Activated CD4-positive, alpha-beta T cell treated with anti-CD3 and anti-CD28 coated beads, Interleukin-10, Interleukin-2, amounts not matched to agents 100 ng/mL and 50 ng/mL, durations not matched to agents 16 hours and 8 hours (primary cell): ENCODE measurements around the gene SNRPD3.
A peak's percentile ranks its signal among the peaks of the same experiment; 100 is the strongest.
"Not testable (repeated sequence)": the region's sequence is repeated elsewhere in the genome, so short reads cannot be mapped to it uniquely, and the experiment has no call there.

ENCODE experiments used
- DNase-seq: peaks from one replicate; pipeline ENCODE4 v3.0.0-alpha.2; 2020

Gene SNRPD3

DNA sequence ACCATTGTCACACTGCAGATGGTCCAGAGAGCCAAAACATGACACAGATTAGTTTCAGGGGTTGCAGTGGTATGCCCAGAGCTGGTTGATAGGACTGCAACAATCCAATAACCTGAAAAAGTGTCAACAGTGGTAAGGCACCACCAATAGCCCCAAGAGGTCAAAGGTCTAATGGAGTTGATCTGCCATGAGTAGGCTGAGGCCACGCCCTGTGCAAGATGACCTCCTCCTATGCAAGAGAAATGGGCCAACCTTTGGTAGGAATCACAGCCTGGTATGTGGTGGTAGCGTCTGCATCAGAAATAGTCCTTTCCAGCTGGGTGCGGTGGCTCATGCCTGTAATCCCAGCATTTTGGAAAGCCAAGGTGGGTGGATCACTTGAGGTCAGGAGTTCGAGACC is 20.5 kb upstream of the SNRPD3 start:
- DNase-seq: no peak

DNA sequence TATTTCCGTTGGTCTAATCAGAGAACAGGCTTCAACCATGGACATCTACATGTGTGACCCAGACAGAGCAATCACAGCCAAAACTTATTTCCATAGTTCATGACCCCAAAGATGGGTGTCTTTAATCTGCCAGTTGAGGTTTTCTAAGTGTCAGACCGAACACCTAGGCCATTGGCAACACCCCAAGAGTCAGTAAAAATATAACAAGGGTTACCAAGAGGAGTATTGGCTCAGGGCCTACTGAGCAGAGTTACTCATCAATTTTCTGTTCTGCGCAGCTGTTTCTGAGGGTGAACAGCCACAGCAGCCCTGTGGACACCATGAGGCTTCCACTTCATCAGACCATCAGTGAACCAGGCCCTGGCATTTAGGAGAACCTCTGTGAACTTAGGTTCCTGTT is 19.7 kb upstream of the SNRPD3 start:
- DNase-seq: no peak

DNA sequence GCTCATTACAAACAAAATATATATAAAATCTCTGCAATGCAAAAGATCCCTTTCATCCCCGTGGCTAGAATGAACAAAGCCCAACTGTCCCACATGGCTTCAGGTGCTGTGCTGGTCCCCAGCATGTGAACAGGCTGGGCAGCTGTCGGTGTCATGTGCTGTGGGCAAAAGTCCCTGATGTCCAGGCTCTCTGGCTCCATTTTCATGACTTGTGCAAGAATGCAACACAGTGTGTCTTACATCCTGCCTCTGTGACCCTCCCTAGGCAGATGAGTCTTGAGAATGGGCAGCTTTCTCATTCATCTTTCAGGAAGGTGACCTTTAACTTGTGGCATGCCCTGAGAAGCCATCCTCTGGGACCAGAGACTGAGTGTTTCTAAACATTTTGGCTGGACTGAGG is 15.3 kb upstream of the SNRPD3 start:
- no peak for DNase-seq

DNA sequence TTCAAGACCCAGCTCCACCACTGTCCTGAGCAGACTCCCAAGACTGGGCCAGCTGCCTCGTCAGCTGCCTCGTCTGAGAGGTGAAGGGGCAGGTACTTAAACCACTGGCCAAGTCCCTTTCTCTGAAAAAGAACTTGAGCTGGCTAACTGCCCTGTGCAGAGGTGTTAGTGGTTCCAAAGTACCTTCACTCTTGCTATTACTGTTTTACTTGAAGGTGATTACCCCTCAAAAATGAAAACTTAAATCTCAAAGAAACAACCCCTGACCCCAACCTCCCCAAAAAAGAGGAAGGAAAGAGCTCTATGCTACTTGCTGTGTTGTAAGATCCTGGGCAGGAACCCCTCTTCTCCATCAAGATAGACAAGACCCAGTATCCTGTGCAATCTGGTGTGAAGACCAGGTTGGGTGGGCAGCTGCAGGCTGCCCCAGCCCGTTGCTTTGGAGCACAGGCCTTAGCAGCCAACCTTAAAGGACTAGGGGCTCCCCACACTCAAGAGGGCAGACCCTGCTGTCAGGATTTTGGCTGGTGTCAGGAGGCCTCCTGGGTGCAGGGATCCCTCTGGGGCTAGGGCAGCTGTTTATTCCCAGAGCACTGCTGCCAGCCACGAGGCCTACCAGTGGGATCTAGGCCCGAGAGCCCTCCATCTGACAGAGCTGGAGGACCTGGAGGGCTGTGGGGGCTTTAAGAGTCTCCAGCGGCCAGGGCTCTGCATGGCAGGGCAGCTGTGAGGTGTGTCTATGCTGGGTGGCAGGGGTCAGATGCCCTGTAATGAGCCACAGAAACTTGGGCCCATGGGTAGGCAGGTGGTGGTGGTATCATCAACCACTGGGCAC is 13.9 kb upstream of the SNRPD3 start:
- DNase-seq: no peak

DNA sequence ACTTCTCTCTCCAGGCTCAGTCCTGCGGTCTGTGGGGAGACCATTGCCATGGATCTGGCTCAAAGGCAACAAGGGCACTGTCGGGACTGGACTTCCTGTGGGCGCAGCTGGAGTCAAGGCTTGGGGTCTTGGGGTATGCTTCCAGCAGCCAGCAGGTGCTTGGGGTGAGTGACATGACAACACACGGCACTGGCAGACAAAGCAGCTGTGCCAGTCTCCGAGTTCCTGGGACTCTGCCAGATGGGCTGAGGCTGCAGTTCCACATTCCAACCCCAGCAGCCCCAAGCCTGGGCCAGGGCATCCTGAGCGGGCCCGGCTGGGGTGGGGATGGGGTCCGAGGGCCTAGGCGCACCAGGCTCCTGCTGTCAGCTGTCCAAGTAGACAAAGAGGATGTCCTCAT is 13.2 kb upstream of the SNRPD3 start:
- no peak for DNase-seq

DNA sequence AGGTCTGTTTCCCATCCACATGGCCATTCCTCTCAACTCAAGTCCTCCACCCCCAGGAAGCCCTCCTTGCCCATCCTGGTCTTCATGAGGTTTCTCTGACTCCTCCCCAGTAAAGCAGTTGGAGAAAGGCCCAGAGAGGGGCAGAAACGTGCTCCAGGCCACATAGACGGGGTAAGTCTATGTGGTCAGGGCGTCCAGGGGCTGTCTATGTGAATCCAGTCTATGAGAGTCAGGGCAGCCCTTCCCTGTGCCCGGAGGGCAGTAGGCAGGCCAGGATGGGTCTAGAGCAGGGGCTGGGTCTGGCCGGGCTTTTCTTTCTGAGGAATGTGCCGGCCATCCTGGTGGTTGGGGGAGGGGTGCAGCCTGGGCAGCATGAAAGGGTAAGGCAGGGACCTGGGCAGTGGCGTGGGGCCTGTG is 12.6 kb upstream of the SNRPD3 start:
- no peak for DNase-seq

DNA sequence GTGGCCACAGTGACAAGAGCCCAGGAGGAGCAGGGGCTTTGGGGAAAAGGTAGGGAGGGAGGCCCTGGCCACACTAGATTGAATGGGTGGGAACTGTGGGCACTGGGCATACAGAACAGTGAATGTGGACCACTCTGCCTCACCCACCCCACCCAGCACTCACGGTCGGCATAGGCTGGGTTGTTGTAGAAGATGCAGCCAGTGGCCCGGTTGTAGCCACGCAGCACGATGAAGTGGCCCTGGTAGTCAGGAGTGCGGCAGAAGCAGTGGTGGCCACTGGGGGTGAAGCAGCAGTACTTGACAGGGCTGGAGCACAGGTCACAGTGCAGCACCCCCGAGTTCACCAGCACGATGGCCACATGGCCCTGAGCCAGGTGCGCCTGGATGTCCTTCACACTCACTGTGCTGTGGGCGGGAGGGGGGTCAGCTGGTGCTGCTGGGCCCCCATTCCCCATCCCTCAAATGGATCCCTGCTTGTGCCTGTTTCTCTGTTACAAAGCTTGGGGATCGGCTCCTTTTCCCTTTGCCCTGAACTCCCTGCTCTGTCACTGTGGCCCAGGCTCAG is 12.0 kb upstream of the SNRPD3 start:
- DNase-seq: no peak

DNA sequence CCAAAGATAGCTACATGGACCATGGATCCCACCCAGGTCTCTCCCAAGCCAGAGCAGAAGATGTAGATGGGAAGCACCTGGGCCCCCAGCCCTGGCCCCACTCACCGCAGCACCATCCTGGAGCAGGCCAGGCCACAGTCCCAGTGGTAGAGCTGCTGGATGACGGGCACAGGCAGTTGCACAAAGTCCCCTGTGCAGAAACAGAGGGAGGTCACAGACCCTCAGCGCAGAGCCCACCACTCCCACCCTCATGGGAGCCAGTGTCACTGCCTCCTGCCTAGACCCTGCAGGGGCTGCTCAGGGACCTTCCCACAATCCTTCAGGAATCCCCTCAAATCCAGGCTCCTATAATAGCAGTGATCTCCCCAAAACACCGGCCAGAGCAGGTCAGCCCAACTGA is 7.0 kb upstream of the SNRPD3 start:
- no peak for DNase-seq

DNA sequence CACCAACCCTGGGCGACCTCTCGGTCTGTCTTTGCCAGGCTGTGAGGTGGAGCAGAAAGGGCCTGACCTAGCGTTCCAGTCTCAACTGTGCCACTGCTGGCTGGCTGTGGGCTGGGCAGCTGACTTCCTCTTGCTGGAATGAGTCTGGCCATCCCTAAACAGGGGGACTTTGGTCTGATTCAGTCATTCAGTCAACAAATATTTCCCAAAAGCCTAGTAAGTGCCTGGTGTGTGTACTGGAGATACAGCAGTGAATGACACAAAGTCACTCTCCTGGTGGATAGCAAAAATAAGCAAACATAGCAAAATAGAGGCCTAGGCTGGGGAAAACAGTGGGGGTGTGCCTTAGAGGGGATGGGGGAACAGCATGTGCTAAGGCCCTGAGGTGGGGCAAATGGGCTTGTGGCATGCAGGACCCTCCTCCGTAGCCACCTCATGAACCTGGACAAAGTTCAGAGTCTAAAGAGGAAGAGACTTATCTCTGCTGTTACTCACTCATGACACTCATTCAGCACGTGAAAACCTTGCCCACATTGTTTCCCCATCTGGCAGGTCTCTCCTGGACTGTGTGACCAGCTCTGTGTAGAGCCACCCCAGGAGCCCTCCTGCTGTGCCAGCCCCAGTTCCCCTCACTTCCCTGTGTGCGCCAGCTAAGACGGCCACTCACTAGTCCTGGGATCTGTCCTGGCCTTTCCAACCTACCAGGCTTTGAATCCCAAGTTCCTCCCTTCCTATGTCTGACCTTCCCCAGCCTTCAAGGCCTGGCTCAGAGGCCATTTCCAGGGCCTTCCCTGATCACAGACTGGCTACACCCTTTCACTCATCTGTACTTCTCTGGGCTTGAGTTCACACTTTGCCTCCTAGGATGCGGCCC is 5.5 kb upstream of the SNRPD3 start:
- no peak for DNase-seq

DNA sequence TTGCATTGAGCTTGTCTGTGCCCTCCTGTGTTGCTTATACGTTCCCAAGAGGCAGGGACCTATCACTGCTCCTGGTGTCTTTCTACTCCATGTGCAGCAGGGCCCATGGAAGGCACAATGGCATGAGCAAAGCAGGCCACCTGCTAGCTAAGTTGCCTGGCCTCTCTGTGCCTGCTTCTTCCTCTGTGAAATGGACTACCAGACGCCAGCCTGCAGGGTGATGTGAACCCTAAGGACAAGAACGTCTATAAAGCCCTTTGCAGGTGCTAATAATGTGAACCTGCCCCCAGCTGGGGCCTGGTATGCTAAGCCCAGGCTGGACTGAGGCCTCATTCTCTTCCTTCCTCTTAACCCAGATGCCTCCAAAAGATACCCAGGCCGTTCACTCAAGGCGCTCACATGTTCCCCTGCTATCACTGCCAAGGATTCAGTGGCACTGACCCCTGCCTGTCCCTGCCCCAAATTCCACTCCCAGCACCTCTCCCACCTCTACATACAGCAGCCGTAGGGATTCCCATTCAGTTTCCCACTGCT is 4.8 kb upstream of the SNRPD3 start:
- no peak for DNase-seq

DNA sequence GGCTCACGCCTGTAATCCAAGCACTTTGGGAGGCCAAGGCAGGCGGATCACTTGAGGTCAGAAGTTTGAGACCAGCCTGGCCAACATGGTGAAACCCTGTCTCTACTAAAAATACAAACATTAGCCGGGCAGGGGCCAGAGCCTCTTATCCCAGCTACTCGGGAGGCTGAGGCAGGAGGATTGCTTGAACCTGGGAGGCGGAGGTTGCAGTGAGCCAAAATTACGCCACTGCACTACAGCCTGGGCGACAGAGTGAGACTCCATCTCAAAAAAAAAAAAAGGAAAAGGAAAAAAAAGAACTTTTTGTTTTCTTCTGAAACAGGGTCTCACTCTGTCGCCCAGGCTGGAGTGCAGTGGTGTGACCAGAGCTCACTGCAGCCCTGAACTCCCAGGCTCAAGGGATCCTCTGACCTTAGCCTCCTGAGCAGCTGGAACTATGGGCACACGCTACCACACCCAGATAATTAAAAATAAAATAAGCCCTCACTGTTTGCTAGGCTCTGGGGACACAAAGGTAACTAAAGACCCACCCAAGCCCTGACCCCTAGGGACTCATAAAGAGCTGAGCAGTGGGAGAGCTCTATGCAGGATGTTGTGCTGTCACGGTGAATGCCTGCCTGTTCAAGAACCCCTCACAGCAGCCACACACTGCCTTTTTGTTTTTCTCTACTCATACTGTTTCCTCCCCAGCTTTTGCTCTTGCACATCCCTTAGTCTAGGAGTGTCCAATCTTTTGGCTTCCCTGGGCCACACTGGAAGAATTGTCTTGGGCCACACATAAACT is 3.1 kb upstream of the SNRPD3 start:
- not testable (repeated sequence) for DNase-seq

DNA sequence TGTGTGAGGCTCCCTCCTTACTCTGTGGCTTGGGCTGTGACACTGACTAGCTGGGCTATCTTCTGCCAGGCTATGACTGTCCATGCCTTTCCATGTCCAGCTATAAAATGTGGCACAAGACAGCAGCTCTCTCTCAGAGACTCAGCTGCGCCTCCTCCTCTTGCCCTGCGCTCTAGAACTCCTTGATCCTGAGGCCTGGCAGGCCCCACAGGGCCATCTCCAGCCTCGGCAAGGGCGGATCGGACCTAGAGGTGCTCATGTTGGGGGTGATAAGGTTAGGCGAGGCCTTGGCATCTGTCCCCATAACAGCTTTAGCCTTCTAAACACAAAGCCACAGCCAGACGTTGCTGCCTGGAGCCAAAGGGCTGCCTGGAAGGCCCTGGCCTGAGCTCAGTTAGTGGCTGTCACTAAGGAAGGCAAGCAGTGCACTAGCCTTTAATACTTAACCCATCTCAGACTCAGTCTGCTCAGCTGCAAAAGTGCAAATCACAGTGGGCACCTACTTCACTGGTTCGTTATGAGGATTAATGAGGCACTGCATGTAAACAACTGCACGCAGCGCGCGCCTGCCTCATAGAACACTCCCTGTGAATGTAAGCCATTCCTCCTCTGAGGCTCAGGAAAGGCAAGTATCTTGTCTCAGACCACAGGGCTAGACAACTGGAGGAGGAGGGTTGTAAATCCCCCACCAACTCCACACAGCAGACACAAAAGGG is 2.0 kb upstream of the SNRPD3 start:
- no peak for DNase-seq

DNA sequence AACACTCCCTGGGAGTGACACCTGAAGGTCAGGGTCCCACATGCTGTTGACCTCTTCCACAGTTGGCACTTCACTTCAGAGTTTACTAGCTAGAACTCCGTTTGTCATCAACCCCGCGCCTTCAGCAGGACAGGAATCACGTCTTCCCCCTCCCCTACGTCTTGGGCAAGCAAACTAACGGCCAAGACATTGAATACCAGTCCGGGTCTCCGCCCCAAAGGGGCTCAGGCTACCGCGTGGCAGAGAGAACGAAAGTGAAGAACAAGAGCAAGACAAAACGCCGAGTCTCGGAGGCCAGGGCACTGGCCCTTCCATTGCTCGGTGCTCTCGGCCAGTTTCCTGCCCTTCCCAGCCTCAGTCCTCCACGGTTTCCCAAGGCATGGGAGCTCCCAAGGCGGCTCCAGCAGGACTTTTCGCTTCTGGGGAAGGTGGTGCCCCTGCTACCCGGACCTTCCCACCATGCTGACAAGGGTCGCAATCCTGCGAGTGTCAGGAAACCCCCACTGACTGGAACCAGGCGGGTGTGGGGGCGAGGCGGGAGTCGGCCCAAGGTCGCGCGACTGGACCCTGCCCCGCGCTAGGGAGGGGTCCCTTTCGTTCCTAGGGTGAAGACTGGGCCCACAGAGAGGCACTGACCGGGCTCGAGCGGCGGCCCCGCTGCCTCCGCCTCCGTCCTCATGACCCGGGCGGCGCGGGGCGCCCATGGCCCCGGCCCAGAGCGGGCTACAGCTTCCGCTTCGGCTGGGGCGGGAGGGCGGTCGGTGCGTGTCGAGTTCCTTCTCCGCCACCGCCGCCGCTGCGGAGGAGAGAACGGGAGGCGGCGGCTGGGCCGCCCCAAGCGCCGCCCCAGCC is 1.3 kb upstream of the SNRPD3 start, which contains the start of gene GUCD1:
TSS of gene GUCD1 (minus strand) at position 826 of the 852 bp plus-strand sequence. CDS start at position 679, 147 bp downstream.
- peak; percentile 41 for DNase-seq

DNA sequence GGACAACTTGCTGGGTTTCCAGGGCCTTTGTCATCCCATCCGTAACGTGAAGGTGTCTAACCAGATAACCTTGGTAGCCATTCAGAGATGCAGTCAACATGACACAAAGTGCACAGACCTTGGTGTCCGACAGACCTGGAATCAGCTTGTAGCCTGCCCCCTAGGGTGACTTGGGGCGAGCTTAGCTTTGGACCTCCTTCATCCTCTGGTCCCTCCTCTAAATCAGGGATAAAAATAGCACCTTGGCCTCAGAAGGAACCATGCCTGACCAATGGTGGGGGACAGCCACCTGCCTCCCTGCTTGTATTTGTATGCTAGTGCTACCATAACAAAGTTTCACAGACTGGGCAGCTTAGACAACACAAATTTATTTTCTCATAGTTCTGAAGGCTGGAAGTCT is 3.7 kb downstream of the SNRPD3 start:
- DNase-seq: no peak

DNA sequence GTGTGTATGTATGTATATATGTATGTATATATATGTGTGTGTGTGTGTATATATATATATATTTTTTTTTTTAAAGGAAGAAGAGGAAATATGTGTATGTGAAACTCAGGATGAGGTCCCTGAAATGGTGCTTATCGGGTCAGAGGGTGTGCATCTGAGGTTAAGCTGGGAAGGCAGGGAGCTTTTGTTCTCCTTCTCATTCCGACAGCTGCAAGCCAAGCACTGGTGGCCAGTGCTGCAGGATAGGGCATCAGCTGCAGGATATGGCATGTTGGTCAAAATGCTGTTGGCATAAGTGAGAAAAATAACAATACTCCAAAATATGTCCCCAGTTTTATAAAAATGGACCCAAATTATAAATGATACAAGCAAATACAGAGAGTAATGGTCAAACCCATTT is 7.4 kb downstream of the SNRPD3 start:
- DNase-seq: no peak

DNA sequence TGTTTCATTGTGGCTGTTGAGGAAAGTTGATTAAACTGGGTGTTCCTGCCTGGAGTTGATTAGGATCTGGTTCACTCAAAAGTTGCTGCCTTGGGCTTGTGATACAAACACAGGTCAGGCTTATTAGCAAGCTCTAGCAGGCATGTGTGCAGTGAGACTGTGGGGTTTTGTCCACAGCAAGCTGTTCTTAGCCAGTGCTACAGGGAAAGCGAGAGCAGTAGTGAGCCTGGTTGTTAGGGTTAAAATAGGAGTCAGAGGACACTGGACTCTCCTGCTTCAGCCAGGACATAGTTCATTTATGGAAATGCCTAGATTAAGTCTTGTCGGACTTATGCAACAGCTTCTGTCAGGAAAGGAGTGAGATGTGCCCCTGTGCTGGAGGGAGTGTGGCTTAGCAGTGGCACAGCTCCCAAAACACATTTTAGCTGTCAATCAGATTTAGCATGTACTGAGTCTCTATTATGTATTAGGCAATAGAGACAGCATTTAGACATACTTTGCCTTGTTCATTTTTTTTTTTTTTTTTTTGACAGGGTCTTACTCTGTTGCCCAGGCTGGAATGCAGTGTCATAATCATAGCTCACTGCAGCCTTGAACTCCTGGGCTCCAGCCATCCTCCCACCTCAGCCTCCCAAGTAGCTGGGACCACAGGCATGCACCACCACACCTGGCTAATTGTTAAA is 8.7 kb downstream of the SNRPD3 start:
- DNase-seq: no peak

DNA sequence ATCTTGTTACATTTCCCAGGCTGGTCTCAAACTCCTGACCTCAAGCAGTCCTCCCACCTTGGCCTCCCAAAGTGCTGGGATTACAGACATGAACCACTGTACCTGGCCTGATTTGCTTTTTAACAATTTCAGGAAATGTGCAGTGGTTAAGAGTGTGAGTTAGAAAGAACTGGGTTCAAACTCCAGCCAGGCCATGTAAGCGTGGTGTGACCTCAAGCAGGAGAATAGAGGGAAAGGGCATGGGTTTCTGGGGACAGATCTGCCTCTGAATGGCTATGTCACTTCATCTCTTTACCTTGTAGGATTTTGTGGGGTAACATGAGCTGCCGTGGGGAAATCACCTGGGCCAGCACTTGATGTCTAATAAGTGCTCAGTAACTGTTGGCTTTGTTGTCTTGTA is 9.3 kb downstream of the SNRPD3 start:
- DNase-seq: no peak

DNA sequence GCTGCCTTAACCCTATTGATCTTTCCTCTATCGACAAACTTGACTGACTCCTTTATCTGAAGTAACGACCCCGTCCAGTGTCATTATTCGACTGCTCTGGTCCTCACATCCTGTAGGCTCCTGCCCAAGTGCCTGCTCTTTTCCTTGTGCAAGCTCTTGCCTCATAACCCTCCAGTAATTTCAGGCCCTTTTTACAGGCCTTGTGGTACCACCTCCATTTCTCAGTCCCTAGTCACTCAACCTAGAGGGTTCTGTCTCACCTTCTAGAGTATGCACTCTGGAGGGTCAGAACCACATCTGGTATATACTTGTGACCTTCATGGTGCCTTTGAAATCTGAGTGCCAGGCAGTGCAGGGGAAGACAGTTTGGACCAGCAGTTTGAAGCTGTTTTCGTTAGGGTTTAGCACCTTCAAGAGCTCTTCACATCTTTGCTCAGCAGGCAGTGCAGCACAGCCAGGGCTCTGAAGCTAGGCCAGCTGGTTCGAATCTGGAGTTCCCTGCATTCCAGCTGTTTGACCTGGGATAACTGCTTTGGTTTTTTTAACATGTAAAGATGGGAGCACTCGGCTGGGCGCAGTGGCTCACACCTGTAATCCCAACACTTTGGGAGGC is 11.2 kb downstream of the SNRPD3 start:
- DNase-seq: no peak

DNA sequence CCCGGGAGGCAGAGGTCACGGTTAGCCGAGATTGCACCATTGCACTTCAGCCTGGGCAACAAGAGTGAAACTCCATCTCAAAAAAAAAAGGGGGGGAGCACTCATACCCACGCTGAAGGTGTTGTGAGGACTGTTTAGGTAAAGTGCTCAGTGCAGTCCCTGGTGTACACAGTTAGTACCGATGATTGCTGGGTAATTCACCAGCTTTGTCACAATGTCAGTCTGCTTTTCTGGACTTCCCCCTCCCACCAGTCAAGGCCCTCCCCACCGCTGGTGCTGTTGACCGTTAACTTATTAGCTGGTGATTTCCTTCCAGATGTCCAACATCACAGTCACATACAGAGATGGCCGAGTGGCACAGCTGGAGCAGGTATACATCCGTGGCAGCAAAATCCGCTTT is 11.9 kb downstream of the SNRPD3 start:
- no peak for DNase-seq

DNA sequence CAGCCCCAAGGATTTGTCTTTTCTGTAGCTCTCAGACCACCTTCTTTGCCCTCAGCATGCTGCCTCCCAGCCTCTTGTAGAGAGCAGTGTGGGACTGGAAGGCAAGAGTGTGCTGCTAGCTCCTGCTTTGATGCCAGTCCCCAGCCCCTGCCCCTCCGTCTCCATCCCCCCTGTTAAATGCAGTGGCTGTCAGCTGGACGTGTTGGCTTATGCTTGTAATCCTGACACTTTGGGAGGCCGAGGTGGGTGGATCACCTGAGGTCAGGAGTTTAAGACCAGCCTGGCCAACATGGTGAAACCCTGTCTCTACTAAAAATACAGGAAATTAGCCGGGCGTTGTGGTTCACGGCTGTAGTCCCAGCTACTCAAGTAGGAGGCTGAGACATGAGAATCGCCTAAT is 15.5 kb downstream of the SNRPD3 start:
- no peak for DNase-seq
